Activated CD4-positive, alpha-beta memory T cell treated with anti-CD3 and anti-CD28 coated beads, Interleukin-2, amount 10 ng/mL, durations not matched to agents 7 days and 5 days (primary cell): ENCODE results near the gene PLEKHA3. TPM values are rescaled to one million over a fixed set of nuclear protein-coding genes. Genes with fewer than 3 reads are reported as not detected.

Experiments used
- CTCF ChIA-PET: fragments of 350-600 bp; sonication (Branson Sonifier 250); formaldehyde crosslinking; loops from one replicate; lab custom pipeline; 2021; ENCODE audit warnings: antibody characterized with exemption, inconsistent platforms; lab: Charles Lee
- POLR2A ChIA-PET: fragments of 350-600 bp; sonication (Branson Sonifier 250); formaldehyde crosslinking; loops from one replicate; lab custom pipeline; 2021; ENCODE audit warnings: antibody characterized with exemption; lab: Charles Lee
- DNase-seq: peaks from one replicate; pipeline ENCODE4 v3.0.0-alpha.2; 2020
- H3K27ac Mint-ChIP-seq: one replicate; pipeline ENCODE4 v1.8.0; 2021; ENCODE audit warnings: mild to moderate bottlenecking, mixed read lengths
- H3K27me3 Mint-ChIP-seq: one replicate; pipeline ENCODE4 v1.8.0; 2021; ENCODE audit warnings: mixed read lengths
- H3K36me3 Mint-ChIP-seq: one replicate; pipeline ENCODE4 v1.8.0; 2021; ENCODE audit warnings: low read depth, mixed read lengths
- H3K4me1 Mint-ChIP-seq: one replicate; pipeline ENCODE4 v1.8.0; 2021; ENCODE audit warnings: mixed read lengths
- H3K4me3 Mint-ChIP-seq: one replicate; pipeline ENCODE4 v1.8.0; 2021; ENCODE audit warnings: mild to moderate bottlenecking, mixed read lengths
- H3K9me3 Mint-ChIP-seq: one replicate; pipeline ENCODE4 v1.8.0; 2021; ENCODE audit warnings: mixed read lengths
- total RNA-seq, 2 experiments: library from RNA; stranded (reverse); gene quantifications; one replicate each; pipeline ENCODE4 v1.2.3, GENCODE V29; 2021

PLEKHA3 gene
- total RNA-seq, 2 experiments from 2014 or later: 27.7 to 28.7 TPM

- no peak overlapping the region for H3K27ac Mint-ChIP-seq
- peaks cover 65% of the 10 kb centered on the region for H3K4me1 Mint-ChIP-seq
- CTCF ChIA-PET: no interaction called here
- H3K27me3 Mint-ChIP-seq: no peaks in the 10 kb centered on the region
- POLR2A ChIA-PET: interaction anchor here (1.3 kb wide), 1 partner anchor 14 kb away, joined by 4 read pairs; no protein-coding TSS in a partner anchor
- DNase-seq: no peak
- H3K36me3 Mint-ChIP-seq: peaks cover 52% of the 10 kb centered on the region
- no peak overlapping the region for H3K4me3 Mint-ChIP-seq
- no peaks in the 10 kb centered on the region for H3K9me3 Mint-ChIP-seq
These were observed 48.9 kb downstream of the PLEKHA3 start for GRCh38 chr2:178529194-178529593.

- POLR2A ChIA-PET: interaction anchor here (0.9 to 1.3 kb wide), 4 partner anchors 15 to 125 kb away, joined by 3 to 4 read pairs (median 4); partner anchors contain the start of genes PJVK, PLEKHA3 and PRKRA
- no peaks in the 10 kb centered on the region for H3K9me3 Mint-ChIP-seq
- no peaks in the 10 kb centered on the region for H3K27me3 Mint-ChIP-seq
- peak overlapping the region; percentile 50 for H3K27ac Mint-ChIP-seq
- no peak for DNase-seq
- peaks cover 61% of the 10 kb centered on the region for H3K36me3 Mint-ChIP-seq
- H3K4me1 Mint-ChIP-seq: peaks cover 58% of the 10 kb centered on the region
- CTCF ChIA-PET: interaction anchor here (0.6 to 0.9 kb wide), 3 partner anchors 8 to 170 kb away, joined by 3 read pairs; partner anchors contain the start of genes PJVK and PRKRA
- no peak overlapping the region for H3K4me3 Mint-ChIP-seq
These were observed 49.9 kb downstream of the PLEKHA3 start for GRCh38 chr2:178530131-178530530.

GRCh38 chr2:178530625-178531142, 50.4 kb downstream of the PLEKHA3 start:
- CTCF ChIA-PET: interaction anchor here (0.6 to 1.2 kb wide), 4 partner anchors 9 to 170 kb away, joined by 3 read pairs; partner anchors contain the start of genes PJVK and PRKRA
- Mint-ChIP-seq H3K27ac (peak overlapping the region; percentile 50), H3K9me3 (no peaks in the 10 kb centered on the region), H3K4me1 (peaks cover 54% of the 10 kb centered on the region), H3K36me3 (peaks cover 66% of the 10 kb centered on the region), H3K27me3 (no peaks in the 10 kb centered on the region), H3K4me3 (peak overlapping the region; percentile 31)
- POLR2A ChIA-PET: interaction anchor here (0.9 to 1.1 kb wide), 3 partner anchors 51 to 126 kb away, joined by 3 to 4 read pairs (median 4); partner anchors contain the start of genes PJVK, PLEKHA3 and PRKRA
- DNase-seq: peak; percentile 50

GRCh38 chr2:178531168-178531567, 50.9 kb downstream of the PLEKHA3 start:
- peaks cover 71% of the 10 kb centered on the region for H3K36me3 Mint-ChIP-seq
- H3K27ac Mint-ChIP-seq: no peak overlapping the region
- ChIA-PET POLR2A (interaction anchor here (1.1 kb wide), 1 partner anchor 126 kb away, joined by 3 read pairs; no protein-coding TSS in a partner anchor), CTCF (interaction anchor here (1.2 kb wide), 1 partner anchor 116 kb away, joined by 3 read pairs; no protein-coding TSS in a partner anchor)
- no peaks in the 10 kb centered on the region for H3K27me3 Mint-ChIP-seq
- H3K9me3 Mint-ChIP-seq: no peaks in the 10 kb centered on the region
- DNase-seq: no peak
- peak overlapping the region; percentile 31 for H3K4me3 Mint-ChIP-seq
- peaks cover 49% of the 10 kb centered on the region for H3K4me1 Mint-ChIP-seq

GRCh38 chr2:178536037-178536436, 55.8 kb downstream of the PLEKHA3 start:
- Mint-ChIP-seq H3K27me3 (no peaks in the 10 kb centered on the region), H3K36me3 (peaks cover 83% of the 10 kb centered on the region), H3K4me1 (peaks cover 19% of the 10 kb centered on the region), H3K4me3 (no peak overlapping the region), H3K27ac (no peak overlapping the region), H3K9me3 (no peaks in the 10 kb centered on the region)
- DNase-seq: no peak
- ChIA-PET POLR2A (no interaction called here), CTCF (no interaction called here)

- H3K27ac Mint-ChIP-seq: no peak overlapping the region
- POLR2A ChIA-PET: no interaction called here
- H3K9me3 Mint-ChIP-seq: no peaks in the 10 kb centered on the region
- DNase-seq: no peak
- H3K27me3 Mint-ChIP-seq: no peaks in the 10 kb centered on the region
- H3K4me1 Mint-ChIP-seq: peaks cover 4% of the 10 kb centered on the region
- H3K4me3 Mint-ChIP-seq: no peak overlapping the region
- CTCF ChIA-PET: no interaction called here
- H3K36me3 Mint-ChIP-seq: peaks cover 65% of the 10 kb centered on the region
These were observed 61.9 kb downstream of the PLEKHA3 start for GRCh38 chr2:178542161-178542560.

GRCh38 chr2:178542569-178542968, 62.3 kb downstream of the PLEKHA3 start:
- POLR2A ChIA-PET: no interaction called here
- DNase-seq: no peak
- H3K9me3 Mint-ChIP-seq: no peaks in the 10 kb centered on the region
- H3K4me1 Mint-ChIP-seq: peaks cover 4% of the 10 kb centered on the region
- H3K4me3 Mint-ChIP-seq: no peak overlapping the region
- no peaks in the 10 kb centered on the region for H3K27me3 Mint-ChIP-seq
- H3K27ac Mint-ChIP-seq: no peak overlapping the region
- CTCF ChIA-PET: interaction anchor here (0.6 kb wide), 1 partner anchor 786 kb away, joined by 4 read pairs; no protein-coding TSS in a partner anchor
- peaks cover 66% of the 10 kb centered on the region for H3K36me3 Mint-ChIP-seq

GRCh38 chr2:178550352-178550751, 70.1 kb downstream of the PLEKHA3 start:
- Mint-ChIP-seq H3K27me3 (no peaks in the 10 kb centered on the region), H3K36me3 (peaks cover 33% of the 10 kb centered on the region), H3K27ac (no peak overlapping the region), H3K9me3 (no peaks in the 10 kb centered on the region), H3K4me1 (no peaks in the 10 kb centered on the region), H3K4me3 (no peak overlapping the region)
- no peak for DNase-seq
- ChIA-PET POLR2A (no interaction called here), CTCF (no interaction called here)

GRCh38 chr2:178553047-178553446, 72.8 kb downstream of the PLEKHA3 start:
- H3K27ac Mint-ChIP-seq: no peak overlapping the region
- ChIA-PET POLR2A (no interaction called here), CTCF (no interaction called here)
- H3K4me1 Mint-ChIP-seq: peaks cover 2% of the 10 kb centered on the region
- H3K27me3 Mint-ChIP-seq: no peaks in the 10 kb centered on the region
- peaks cover 9% of the 10 kb centered on the region for H3K36me3 Mint-ChIP-seq
- H3K9me3 Mint-ChIP-seq: no peaks in the 10 kb centered on the region
- no peak for DNase-seq
- no peak overlapping the region for H3K4me3 Mint-ChIP-seq

Other genes with a start within 250 kb of the PLEKHA3 start
- 10 to 100 TPM; 35.4 to 36.5 TPM for gene PRKRA, start 29.3 kb upstream of the PLEKHA3 start, total RNA-seq
- 1 to 10 TPM in 1 of 2 experiments, under 1 TPM in 1; 0.91 to 1.1 TPM for gene PJVK, start 29.1 kb upstream of the PLEKHA3 start, total RNA-seq
- 1 to 10 TPM; 1.6 to 1.8 TPM for gene FKBP7, start 1.9 kb upstream of the PLEKHA3 start, total RNA-seq